HG03175 (cell line): ENCODE measurements around the gene RHCG.

ENCODE experiments used
- ATAC-seq: cut with Tn5 transposase; IDR thresholded peaks from one replicate; pipeline ENCODE4 v1.9.1; 2021; ENCODE audit warnings: mild to moderate bottlenecking, moderate library complexity; ENCODE audit not compliant: unreplicated experiment

Gene RHCG

DNA sequence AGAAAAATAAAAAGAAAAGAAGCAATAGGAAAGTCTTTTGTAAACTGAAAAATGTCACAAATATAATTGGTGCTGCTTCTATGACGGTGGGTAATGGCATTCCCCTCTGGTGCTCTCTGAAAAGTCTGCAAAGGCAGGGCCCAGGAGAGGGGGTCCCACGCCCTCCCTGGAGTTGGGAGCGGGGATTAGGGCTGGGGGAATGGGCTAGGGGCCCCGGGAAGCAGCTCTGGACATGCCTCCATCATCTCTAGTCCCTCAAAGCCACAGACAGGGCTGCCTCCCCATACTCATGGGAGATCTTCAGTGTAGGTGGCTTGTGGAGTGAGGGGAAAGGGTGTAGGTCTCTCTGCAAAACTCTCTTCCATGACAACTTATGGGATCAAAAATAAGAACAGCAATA, 7.8 kb upstream of the RHCG start:
- ATAC-seq = no peak

DNA sequence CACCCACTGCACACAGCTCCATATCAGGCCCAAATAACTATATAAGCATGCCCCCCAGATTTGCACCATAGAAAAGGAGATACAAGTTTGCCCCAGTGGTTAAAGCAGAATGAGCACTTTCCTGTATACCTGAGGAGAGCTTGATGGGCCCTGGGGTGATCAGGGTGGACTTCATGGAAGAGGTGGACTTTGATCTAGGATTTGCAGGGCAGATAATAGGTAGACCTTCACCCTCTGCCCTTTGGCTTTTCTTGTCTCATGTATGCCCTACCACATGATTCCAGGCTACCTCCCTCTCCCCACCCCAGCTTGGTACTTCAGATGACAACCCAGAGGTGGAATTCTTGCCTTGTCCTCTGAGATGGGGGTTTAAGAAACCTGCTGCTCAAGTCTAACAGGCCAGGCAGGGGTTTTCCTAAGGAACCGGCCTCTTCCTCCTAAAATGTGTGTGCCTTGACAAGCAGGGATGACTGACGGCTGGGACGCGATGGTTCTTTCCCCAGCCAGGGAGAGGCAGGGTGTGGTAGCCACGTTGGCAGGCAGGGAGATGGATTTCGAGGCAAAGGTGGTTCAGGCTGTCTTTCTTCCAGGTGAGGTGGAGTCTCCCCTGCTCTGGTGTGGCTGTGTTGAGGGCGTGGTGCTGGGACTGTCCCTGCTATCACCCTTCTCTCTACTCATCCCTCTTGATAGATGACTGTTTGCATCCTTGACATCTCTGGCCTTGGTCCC, 6.6 kb upstream of the RHCG start:
- ATAC-seq = no peak

DNA sequence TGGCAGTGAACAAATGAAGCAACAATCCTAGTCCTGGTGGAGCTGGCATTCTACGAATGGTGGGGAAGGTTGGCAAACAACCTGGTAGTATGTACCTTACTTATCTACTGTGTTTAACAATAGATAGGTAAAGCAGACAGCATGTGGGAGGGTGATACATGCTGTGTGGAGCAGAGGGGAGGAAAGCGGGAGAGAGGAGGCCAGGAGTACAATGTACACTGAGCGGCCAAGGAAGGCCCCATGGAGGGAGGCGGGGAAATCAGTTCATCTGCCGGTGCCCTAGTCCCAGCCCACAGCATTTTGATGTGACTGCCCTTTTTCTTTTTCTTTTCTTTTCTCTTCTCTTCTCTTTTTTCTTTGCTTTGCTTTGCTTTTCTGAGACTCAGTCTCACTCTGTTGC, 5.3 kb upstream of the RHCG start:
- ATAC-seq = no peak

DNA sequence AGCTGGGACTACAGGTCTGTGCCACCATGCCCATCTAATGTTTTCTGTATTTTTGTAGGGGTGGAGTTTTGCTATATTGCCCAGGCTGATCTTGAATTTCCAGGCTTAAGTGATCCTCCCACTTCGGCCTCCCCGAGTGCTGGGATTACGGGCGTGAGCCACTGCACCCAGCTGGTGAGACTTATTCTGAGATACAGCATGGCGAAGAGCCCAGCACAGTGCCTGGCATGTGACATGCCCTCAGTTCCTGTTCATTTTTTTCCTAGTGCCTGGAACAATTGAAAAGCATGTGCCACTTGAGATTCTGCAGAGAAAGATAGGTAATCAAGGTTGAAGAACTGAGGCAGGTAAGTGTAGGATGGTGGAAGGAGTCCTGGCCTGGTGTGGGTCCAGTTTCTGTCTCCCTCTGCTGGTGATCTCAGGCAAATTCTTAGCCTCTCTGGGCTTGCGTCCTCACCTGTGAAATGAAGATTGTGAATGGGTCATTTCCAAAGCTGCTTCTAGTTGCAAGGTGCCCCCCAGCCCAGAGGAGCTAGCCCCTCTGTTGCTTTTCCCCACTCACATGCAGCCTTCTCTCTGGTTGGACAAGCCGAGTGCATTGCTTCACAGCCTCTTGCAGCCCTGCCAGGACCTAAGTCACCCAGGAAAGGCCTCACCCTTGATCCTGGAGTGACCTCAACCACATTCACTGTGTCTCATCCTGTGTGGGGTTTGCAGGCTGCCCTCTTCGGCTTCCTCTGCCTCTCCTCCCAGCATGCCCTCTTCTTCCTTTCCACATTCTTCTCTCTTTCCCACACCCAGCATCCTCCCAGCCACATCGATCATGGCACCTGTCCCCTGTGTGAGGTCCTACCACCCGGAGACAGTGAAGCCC, 4.3 kb upstream of the RHCG start:
- ATAC-seq = no peak

DNA sequence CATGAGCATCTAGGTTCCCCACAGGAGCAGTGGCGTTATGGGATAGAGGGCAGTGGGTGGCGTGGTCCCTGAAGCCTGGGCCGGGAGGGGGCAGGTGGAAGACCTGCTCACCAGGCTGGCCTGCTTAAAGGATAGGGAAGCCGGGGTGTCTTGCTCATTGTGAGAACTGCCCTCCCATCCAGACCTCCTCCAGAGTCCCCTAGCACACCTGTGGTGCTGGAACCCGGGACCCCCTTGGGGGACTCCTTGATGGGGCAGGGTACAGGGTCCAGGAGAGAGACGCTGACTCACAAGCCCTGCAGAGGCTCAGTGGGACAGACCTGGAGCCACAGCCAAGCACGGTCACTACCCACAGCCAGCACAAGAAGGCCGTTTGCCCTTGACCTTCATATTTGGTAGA, 2.8 kb upstream of the RHCG start:
- ATAC-seq = no peak

DNA sequence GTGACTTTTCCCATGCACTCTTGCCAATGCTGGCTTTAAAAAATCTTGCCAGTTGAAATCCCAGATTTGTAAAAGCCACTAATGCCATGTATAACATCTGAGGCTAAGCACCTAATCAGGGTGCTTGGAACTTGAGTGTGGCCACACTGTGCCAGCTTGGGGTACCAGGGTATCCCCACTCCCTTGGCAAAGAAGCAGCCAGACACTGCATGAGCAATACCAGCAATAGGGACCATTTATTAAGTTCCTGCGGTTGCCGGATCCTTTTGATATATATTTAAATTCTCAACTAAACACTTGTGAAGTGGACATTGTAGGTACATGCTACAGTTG, 2.2 kb upstream of the RHCG start:
- no peak for ATAC-seq

DNA sequence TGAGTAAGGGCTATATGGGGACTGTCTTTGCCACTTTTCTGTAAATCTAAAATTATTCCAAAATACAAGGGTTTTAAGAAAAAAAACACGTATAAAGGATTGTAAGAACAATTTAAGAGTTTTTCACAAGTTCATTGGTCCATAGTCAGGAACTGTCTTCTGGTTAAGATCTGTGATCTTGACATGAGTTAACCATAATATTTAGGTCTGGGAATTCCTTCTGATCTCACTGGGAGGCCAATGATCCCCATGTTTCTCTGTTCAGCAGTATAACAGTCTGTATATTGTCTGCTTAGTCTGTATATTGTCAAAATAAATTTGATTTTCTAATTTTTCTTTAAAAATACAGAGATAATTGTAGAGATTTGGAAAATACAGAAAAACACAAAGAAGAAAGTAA, 848 bp upstream of the RHCG start:
- no peak for ATAC-seq

DNA sequence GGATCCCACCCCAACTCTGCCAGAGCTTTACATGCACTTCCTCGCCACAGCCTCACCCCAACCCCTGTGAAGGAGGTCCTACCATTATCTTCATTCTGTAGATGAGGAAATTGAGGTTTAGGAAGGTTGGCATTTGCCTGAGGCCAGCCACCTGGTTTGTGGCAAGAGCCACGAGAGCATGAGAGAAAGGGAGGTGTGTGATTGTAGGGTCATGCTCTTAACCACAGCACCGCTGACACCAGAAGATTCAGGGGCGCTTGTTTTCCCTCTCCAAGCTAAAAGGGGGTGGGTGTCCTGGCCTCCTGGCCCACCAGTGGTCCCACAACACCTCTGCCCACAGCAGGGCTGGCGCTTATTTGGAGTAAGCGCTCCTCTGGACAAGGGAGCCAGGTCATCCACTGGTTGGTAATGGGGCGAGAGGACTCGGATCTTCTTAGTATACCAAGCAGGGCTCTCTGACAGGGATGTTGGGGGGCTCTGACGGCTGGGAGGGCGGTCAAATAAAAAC, 691 bp downstream of the RHCG start:
- ATAC-seq = no peak

DNA sequence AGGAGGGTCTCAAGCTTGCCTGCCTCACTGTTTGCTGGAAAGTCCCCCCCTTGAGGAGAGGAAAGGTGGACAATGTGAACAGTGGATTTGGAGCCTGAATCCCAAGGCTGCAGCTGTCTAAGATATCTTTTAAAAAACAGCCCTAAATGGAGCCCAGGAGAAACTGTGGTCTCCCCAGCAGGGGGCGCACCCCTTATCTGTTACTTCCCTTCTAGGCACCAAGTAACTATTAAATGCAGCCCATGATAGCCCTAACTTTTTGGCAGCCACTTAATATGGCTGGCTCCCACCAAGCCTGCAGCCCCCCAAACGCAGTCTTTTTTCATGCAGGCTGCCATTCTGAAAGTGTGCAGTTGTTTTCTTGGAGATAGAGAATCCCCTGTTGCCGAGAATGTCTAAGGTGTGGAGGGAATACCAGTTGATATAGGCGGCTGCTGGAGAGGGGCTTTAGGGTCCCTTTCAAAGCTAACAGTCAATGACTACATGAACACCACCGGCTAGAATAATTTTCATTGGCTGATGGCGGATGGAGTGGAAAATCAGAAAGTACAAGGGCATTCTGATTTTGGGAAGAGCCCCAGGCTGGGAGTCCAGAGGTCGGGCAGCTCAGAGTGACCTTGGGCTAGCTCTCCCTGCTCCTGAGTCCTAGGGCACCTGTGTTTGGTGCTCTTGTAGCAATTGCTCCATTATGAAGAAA, 1.3 kb downstream of the RHCG start:
- ATAC-seq = no peak

DNA sequence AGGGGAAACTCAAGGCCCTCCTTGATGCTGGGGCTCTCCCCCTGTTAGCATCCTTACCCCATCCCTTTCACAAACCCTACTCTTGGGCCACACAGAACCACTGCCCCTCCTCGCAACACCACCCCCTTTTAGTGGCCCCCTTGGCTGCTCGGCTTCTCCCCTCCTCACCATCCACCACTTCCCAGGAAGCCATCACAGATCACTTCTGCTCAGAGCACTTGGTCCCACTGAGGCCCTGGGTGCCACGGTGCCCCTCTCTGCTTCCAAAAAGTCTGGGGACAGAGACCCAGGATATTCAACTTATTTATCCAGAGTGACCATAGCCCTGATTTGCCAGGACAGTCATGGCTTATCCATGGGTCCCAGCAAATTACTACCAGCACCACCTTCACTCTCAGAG, 2.4 kb downstream of the RHCG start:
- ATAC-seq = no peak

DNA sequence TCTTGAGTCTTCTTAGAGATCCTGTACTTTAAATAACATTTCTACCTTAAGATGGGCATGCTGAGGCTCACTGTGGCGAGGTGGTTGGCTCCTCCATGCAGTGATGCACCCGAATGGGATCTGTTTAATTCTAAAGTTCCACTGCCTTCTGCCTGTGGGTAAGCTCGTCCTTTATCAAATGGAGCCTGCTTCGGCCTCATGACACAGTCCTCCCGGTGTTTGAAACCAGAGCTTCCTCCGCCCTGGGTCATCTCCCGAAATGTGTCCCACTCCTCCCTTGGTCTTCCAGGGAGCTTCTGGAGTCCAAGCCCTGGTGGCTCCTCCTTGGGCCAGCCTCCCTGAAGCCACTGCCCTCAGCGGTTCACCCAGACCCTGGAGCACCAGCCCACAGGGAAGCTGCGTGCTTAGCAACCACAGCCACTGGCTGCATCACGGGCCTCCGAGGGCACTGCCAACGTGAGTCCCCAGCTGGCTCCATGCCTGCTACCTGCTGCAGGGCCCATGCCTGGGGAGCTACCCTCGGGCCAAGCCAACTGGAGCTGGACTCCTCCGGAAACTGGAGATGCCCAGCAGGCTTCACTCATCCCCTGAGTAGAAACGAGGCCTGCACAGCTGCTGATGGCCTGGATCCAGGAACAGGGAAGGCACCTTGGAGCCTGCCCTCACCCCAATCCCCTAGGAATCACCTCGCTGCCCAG, 3.3 kb downstream of the RHCG start:
- ATAC-seq = no peak

DNA sequence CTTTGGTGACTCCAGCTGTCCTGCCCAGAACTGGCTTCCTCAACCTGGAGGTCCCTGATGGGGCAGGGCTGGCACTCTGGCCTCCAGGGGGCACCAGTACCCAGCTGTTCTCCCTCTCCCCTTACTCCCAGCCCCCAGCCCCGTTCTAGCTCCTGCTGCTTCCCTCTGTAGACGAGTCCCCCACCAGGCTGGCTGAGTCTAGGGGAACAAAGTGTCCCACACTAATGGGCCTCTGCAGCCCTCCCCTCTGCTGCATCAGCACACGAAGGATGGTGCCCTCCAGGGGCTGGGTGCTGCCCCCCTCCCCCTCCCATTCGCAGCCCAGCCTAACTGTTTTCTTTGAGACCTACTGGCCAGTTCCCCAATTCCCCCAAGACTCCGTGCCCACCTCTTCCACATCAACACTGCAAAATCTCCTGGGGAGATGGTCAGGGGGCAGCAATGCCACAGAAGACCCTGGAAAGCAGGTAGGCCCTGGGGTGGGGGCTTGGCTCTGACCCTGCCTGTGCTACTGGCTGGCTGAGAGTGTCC, 4.2 kb downstream of the RHCG start:
- no peak for ATAC-seq

DNA sequence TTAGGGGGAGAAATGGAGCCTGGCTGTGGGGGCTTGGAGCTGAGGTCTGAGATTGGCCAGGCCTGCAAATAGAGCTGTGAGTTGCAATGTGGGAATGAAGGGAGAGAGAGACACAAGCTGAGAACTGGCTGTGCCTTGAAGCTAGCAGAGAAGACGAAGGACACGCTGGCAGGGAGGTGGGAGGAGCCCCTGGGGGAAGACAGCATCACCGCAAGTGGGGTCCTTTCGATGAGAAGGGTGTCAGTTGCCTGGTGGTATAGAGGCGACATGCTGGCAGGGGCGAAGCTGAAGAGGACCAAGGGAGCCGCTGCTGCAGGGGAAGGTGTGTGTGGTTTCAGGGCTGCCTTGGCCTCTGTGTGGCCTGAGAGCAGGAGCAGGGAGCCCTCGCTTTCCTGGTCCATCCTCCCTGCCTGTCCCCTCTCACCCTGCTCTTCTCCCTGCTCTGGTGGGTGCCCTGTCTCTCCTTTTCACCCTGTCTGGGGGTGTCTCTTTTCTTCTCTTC, 5.5 kb downstream of the RHCG start:
- no peak for ATAC-seq

DNA sequence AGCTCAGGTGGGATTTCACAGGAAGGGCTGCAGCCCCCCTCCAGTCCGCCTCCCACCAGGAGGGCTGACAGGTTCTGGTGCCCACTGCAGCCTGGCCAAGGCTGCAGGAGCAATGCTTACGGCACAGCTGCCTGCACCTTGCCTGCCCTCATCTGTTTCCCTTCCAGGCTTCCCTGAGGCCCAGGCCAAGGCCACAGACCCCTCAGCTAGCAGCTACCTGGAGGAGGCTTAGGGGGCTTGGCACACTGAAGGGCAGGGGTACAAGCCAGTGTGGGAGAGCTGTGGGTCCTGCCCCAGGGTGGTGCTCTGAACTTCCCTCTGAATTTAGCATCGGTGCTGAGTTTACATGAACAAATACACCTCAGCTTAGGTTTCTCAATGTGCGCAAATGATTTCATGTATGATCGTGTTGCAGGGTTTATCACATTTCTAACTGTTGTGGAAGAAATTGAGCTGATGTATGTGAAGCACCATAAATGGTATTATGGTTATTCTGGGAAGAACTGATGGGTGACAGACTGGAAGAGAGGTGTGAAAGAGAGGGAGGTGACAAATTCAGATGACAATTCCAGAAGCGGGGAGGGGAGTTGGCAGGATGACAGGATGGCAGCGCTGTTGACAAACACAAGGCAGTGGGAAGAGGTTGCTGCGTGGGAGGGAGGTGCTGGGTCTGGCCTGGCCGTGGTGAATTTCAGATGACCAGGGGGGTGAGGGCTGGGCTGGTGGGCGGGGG, 6.1 kb downstream of the RHCG start:
- ATAC-seq = no peak

DNA sequence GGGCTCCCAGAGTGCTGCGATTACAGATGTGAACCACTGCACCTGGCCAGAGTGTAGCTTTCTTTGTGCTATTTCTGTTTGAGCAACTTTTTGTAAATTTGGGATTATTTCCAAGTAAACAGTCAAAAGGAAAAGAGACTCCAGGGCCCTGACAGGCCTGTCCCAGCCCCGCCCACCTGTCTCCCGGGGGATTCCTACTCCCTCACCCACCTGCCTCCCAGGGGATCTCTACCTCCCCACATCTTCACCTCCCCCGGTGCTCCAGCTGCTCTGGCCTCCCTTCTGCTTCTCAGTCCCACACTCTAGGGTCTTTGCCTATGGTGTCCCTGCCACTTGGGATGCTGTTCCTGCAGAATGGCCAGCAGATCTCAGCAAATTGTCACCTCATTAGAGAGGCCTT, 7.0 kb downstream of the RHCG start:
- no peak for ATAC-seq

DNA sequence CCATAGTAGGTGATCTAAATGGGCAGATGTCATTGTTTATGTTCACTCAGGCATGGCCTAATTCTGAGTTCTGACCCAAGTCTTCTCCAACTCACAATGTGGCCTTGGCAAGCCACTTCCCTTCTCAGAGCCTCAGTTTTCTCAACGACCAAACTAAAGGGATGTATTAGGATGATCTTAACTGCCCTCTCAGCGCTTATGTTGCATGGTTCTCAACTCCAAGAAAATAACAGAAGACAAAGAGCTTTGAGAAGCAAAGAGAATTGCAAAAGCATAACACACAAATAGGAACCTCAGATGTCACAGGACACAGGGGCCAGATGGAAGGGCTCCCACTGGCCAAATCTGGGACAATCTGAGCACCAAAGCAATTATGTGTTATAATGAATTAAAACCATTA, 8.6 kb downstream of the RHCG start:
- no peak for ATAC-seq

DNA sequence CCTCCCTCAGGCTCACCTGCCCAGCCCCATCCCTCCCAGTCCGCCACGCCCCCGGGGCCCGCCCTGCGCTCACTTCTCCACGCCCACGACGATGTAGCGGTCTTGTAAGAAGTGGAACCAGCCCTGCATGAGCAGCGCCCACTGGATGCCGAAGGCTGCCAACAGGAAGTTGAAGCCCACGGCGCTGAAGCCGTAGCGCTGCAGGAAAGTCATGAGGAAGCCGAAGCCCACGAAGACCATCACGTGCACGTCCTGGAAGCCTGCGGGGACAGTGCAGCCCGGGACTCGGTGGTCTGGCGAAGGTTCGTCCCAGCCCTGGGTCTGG, 9.7 kb downstream of the RHCG start:
- ATAC-seq = no peak

DNA sequence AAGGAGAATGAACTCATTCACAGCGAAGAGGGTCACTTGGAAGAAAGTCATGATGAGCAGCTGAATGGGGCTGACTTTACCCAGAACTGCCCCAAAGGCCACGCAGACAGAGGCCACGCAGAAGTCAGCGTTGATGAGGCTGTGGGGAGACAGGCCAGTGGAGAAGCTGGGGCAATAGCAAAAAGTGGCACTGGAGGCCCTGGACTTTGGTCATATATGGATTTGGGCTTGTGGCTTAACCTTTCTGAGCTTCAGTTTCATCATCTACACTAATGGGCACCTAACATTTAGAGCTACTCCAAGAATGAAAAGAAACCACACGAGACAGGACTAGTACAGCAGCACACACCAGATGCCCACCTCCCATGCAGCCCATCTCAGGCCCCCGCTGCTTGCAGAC, 13.3 kb downstream of the RHCG start:
- no peak for ATAC-seq

DNA sequence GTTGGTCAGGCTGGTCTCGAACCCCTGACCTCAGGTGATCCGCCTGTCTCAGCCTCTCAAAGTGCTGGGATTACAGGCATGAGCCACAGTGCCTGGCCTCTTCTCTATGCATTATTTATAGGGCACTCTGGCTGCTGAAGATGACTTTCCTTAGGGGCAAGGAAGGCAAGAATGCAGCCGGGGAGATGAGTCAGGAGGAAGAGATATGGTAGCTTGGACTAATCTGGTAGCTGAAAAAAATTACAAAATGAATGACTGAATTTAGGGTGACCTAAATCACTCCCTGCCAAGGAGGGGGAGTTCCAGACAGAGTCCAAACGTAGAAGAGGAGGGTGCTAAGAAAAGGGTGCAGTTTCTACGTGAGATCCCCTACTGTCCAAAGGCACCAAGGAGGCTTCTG, 14.2 kb downstream of the RHCG start:
- no peak for ATAC-seq

DNA sequence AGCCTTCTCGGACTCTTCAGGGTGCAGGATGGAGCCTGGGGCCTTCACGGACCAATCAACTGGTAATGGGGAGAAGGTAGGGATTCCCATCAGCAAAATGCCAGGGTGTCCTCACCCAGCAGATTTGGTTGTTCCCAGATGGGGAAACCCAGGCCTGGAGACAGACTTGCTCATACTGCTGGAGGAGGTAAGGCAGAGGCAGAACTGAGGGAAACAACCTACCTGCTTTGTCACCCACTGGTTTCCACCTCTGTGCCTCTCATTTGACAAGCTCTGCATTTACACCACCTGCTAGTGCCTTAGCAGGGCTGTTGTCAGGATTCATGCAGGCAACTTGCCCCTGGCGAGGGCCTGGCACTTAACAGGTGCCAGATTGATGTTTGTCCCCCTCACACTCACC, 15.9 kb downstream of the RHCG start:
- ATAC-seq = no peak
